ENCODE measurements around the gene OR6C65.
"Not testable (repeated sequence)": the region's sequence is repeated elsewhere in the genome, so short reads cannot be mapped to it uniquely, and the experiment has no call there.

OR6C65 gene

GRCh38 chr12:55428331-55429243 is 28.3 kb downstream of the OR6C65 start:
- no peak overlapping the region for H3K4me3 ChIP-seq (ENCODE audit: low read length)
- DNase-seq (ENCODE audit: low read depth), result no peak
- TF ChIP-seq CTCF (conservative IDR thresholded peaks at IDR 0.05; ENCODE audit: low read length), result no peak

GRCh38 chr12:55441233-55441632 is 40.9 kb downstream of the OR6C65 start:
- not testable (repeated sequence) for H3K4me3 ChIP-seq (ENCODE audit: low read length)

GRCh38 chr12:55443776-55444175 is 43.4 kb downstream of the OR6C65 start, which contains the start of gene OR6C2:
Gene OR6C2 (plus strand): TSS chr12:55444076. CDS start chr12:55452214, 8,138 bp downstream.
- no peak for TF ChIP-seq CTCF (conservative IDR thresholded peaks at IDR 0.05; ENCODE audit: low read length)
- DNase-seq (ENCODE audit: low read depth), result no peak
- no peak within 1 kb of the TSS for H3K4me3 ChIP-seq (ENCODE audit: low read length)

More at GRCh38 chr12:55441233-55441632, 40.9 kb downstream of the OR6C65 start:
- DNase-seq (ENCODE audit: low read depth), result not testable (repeated sequence)

- TF ChIP-seq CTCF (conservative IDR thresholded peaks at IDR 0.05; ENCODE audit: low read length), result no peak
Observed at GRCh38 chr12:55445357-55445756, 45.0 kb downstream of the OR6C65 start.

GRCh38 chr12:55446326-55446725 is 46.0 kb downstream of the OR6C65 start:
- no peak overlapping the region for H3K4me3 ChIP-seq (ENCODE audit: low read length)
- no peak for TF ChIP-seq CTCF (conservative IDR thresholded peaks at IDR 0.05; ENCODE audit: low read length)
- DNase-seq (ENCODE audit: low read depth), result no peak

More at GRCh38 chr12:55445357-55445756, 45.0 kb downstream of the OR6C65 start:
- no peak for DNase-seq (ENCODE audit: low read depth)
- H3K4me3 ChIP-seq (ENCODE audit: low read length), result no peak overlapping the region

- no peak for DNase-seq (ENCODE audit: low read depth)
- no peak overlapping the region for H3K4me3 ChIP-seq (ENCODE audit: low read length)
- TF ChIP-seq CTCF (conservative IDR thresholded peaks at IDR 0.05; ENCODE audit: low read length), result no peak
Observed at GRCh38 chr12:55448825-55449224, 48.5 kb downstream of the OR6C65 start.
